ENCODE data around the gene TMA16.

The TMA16 gene

GRCh38 chr4:163563592-163563991 lies 69.1 kb downstream of the TMA16 start:
- TF ChIP-seq GATA1 (IDR thresholded peaks at IDR 0.05; ENCODE audit: low read depth, low read length) = no peak
- no peak for TF ChIP-seq POLR2A (IDR thresholded peaks at IDR 0.05; ENCODE audit: low read length)
- DNase-seq = no peak

GRCh38 chr4:163564221-163564720 lies 69.8 kb downstream of the TMA16 start:
- no peak for DNase-seq
- TF ChIP-seq GATA1 (IDR thresholded peaks at IDR 0.05; ENCODE audit: low read depth, low read length) (no peak), POLR2A (IDR thresholded peaks at IDR 0.05; ENCODE audit: low read length) (no peak)

- TF ChIP-seq POLR2A (IDR thresholded peaks at IDR 0.05; ENCODE audit: low read length) (no peak), GATA1 (IDR thresholded peaks at IDR 0.05; ENCODE audit: low read depth, low read length) (no peak)
- no peak for DNase-seq
Measured at GRCh38 chr4:163565226-163566135, 71.0 kb downstream of the TMA16 start.

GRCh38 chr4:163566257-163566796 lies 71.8 kb downstream of the TMA16 start:
- DNase-seq = no peak
- TF ChIP-seq GATA1 (IDR thresholded peaks at IDR 0.05; ENCODE audit: low read depth, low read length) (no peak), POLR2A (IDR thresholded peaks at IDR 0.05; ENCODE audit: low read length) (no peak)

GRCh38 chr4:163568843-163569242 lies 74.4 kb downstream of the TMA16 start:
- TF ChIP-seq GATA1 (IDR thresholded peaks at IDR 0.05; ENCODE audit: low read depth, low read length) (no peak), POLR2A (IDR thresholded peaks at IDR 0.05; ENCODE audit: low read length) (no peak)
- DNase-seq = no peak
